Transverse colon (tissue), 4 donors: ENCODE data around the gene FMNL2. TPM values are rescaled to one million over a fixed set of nuclear protein-coding genes. Genes with fewer than 3 reads are reported as not detected.

Experiments
- DNase-seq: peaks from one replicate; pipeline ENCODE4 v3.0.0-alpha.2; 2019
- H3K27ac ChIP-seq, 4 donors: fragments of 200-600 bp; sonication (generic); 2 replicates each; pipeline ENCODE4 v1.5.1; 2016 to 2018; ENCODE audit warnings: inconsistent platforms in 4 of 4
- H3K27me3 ChIP-seq: fragments of 200-600 bp; sonication (generic); 2 replicates; pipeline ENCODE4 v1.5.1; 2017; ENCODE audit warnings: inconsistent platforms
- H3K36me3 ChIP-seq, 4 donors: fragments of 200-600 bp; sonication (generic); 2 replicates each; pipeline ENCODE4 v1.5.1; 2017 to 2019; ENCODE audit warnings: inconsistent platforms in 4 of 4
- H3K4me1 ChIP-seq, 4 donors: fragments of 200-600 bp; sonication (generic); 2 replicates each; pipeline ENCODE4 v1.5.1; 2017 to 2020; ENCODE audit warnings: inconsistent platforms in 4 of 4
- H3K4me3 ChIP-seq, 4 donors: fragments of 200-600 bp; sonication (generic); 1 replicate in 1 of 4; 2 replicates in 3 of 4; pipeline versions ENCODE4 v1.5.1 to v1.6.1; 2017 to 2019; ENCODE audit warnings: inconsistent platforms in 4 of 4
- H3K9me3 ChIP-seq, 2 donors: fragments of 200-600 bp; sonication (generic); 2 replicates each; pipeline ENCODE4 v1.5.1; 2017 to 2019; ENCODE audit warnings: inconsistent platforms in 2 of 2
- CTCF ChIP-seq, 5 experiments: fragments of 200-600 bp in 3 of 5; fragments of 450-650 bp in 2 of 5; sonication (generic) in 3 of 5; IDR thresholded peaks; 1 replicate in 2 of 5; 2 replicates in 3 of 5; pipeline ENCODE4 v1.5.1; 2016 to 2017; ENCODE audit warnings: antibody characterized with exemption in 5 of 5, inconsistent platforms in 3 of 5, mild to moderate bottlenecking in 2 of 5, moderate library complexity in 1 of 5
- EP300 ChIP-seq: sonication (generic); formaldehyde crosslinking; IDR thresholded peaks from one replicate; pipeline ENCODE4 v1.6.1; 2017; ENCODE audit warnings: antibody characterized with exemption, low read depth
- POLR2A ChIP-seq: fragments of 450-650 bp; IDR thresholded peaks from one replicate; pipeline ENCODE4 v1.6.1; 2016; ENCODE audit warnings: antibody characterized with exemption, mild to moderate bottlenecking, moderate library complexity
- POLR2AphosphoS5 ChIP-seq, 3 donors: sonication (generic); formaldehyde crosslinking; IDR thresholded peaks; one replicate each; pipeline ENCODE4 v1.6.1; 2016; ENCODE audit warnings: antibody characterized with exemption in 3 of 3
- WGBS, 2 donors: methylation state at CpG; one replicate each; pipeline ENCODE4 v1.1.5; 2018; ENCODE audit warnings: low coverage in 1 of 2; 5-methylcytosine and 5-hydroxymethylcytosine counted together
- in situ Hi-C, 4 donors: fragments of 200-750 bp; cut with MboI; loops; one replicate each; pipeline versions ENCODE4 v1.15.0 to v1.15.1; 2017; ENCODE audit warnings: low sequenced_read_pairs in 3 of 4, low pct_ligation_motif_present in 1 of 4, low pct_unique_long_range_greater_than_20kb in 1 of 4
- intact Hi-C: fragments of 100-400 bp; cut with DNase I; formaldehyde crosslinking; loops from one replicate; pipeline ENCODE4 v1.15.1; 2023; ENCODE audit warnings: low total_unique reads
- total RNA-seq, 4 donors: library from RNA; depleted of rRNA; stranded (reverse); fragments of >200 nt; gene quantifications; one replicate each; pipeline ENCODE4 v1.1.0, GENCODE V29; 2016

FMNL2 gene
- total RNA-seq, 4 donors from 2014 or later = 9.2 to 31.4 (median 23.9) TPM

GRCh38 chr2:152445791-152446201 is 110.8 kb downstream of the FMNL2 start:
- in situ Hi-C loops (no loop called here), intact Hi-C loops (no loop called here)

GRCh38 chr2:152446213-152446612 is 111.2 kb downstream of the FMNL2 start:
- Histone ChIP-seq H3K27me3 (no peaks in the 10 kb centered on the region), H3K4me3 (no peak overlapping the region), H3K27ac (peak overlapping the region; percentile 6 to 34 (median 24)), H3K36me3 (no peaks in the 10 kb centered on the region), H3K4me1 (peaks cover 0 to 24% (median 6%) of the 10 kb centered on the region in 4 donors), H3K9me3 (no peaks in the 10 kb centered on the region)
- in situ Hi-C loops (no loop called here), intact Hi-C loops (no loop called here)
- WGBS, 2 donors = 55 to 56% methylated on average over 1 of the region's 1 CpG
- DNase-seq = no peak
- TF ChIP-seq POLR2AphosphoS5 (IDR thresholded peaks at IDR 0.05) (no peak), EP300 (no peak), POLR2A (no peak), CTCF (IDR thresholded peaks at IDR 0.05) (no peak)

More at GRCh38 chr2:152445791-152446201, 110.8 kb downstream of the FMNL2 start:
- H3K4me3 ChIP-seq = no peak overlapping the region
- no peaks in the 10 kb centered on the region for H3K36me3 ChIP-seq
- no peak for DNase-seq
- H3K9me3 ChIP-seq = no peaks in the 10 kb centered on the region
- no peaks in the 10 kb centered on the region for H3K27me3 ChIP-seq
- peaks cover 0 to 24% (median 6%) of the 10 kb centered on the region in 4 donors for H3K4me1 ChIP-seq
- peak overlapping the region; percentile 6 to 34 (median 24) for H3K27ac ChIP-seq
- WGBS, 2 donors = 41 to 56% methylated on average over 2 to 3 of the region's 3 CpGs
- no peak for TF ChIP-seq CTCF (IDR thresholded peaks at IDR 0.05)
- no peak for TF ChIP-seq EP300
- no peak for TF ChIP-seq POLR2AphosphoS5 (IDR thresholded peaks at IDR 0.05)
- no peak for TF ChIP-seq POLR2A

GRCh38 chr2:152447897-152448296 is 112.9 kb downstream of the FMNL2 start:
- Histone ChIP-seq H3K4me1 (peaks cover 0 to 24% (median 6%) of the 10 kb centered on the region in 4 donors), H3K27ac (no peak overlapping the region), H3K4me3 (no peak overlapping the region), H3K36me3 (no peaks in the 10 kb centered on the region), H3K27me3 (no peaks in the 10 kb centered on the region), H3K9me3 (no peaks in the 10 kb centered on the region)
- WGBS, 2 donors = 90 to 92% methylated on average over 1 of the region's 1 CpG
- TF ChIP-seq POLR2AphosphoS5 (IDR thresholded peaks at IDR 0.05) (no peak), EP300 (no peak), CTCF (IDR thresholded peaks at IDR 0.05) (no peak), POLR2A (no peak)
- intact Hi-C loops = no loop called here
- in situ Hi-C loops = no loop called here
- DNase-seq = no peak

- TF ChIP-seq EP300 (no peak), POLR2A (no peak), POLR2AphosphoS5 (IDR thresholded peaks at IDR 0.05) (no peak), CTCF (IDR thresholded peaks at IDR 0.05) (no peak)
- peaks cover 0 to 18% (median 6%) of the 10 kb centered on the region in 4 donors for H3K4me1 ChIP-seq
- intact Hi-C loops (no loop called here), in situ Hi-C loops (no loop called here)
- no peak overlapping the region for H3K27ac ChIP-seq
- H3K4me3 ChIP-seq = no peak overlapping the region
- DNase-seq = no peak
- no peaks in the 10 kb centered on the region for H3K36me3 ChIP-seq
- H3K27me3 ChIP-seq = no peaks in the 10 kb centered on the region
- 92 to 100% methylated on average over 4 to 5 of the region's 5 CpGs for WGBS, 2 donors
- H3K9me3 ChIP-seq = no peaks in the 10 kb centered on the region
Observed at GRCh38 chr2:152448606-152449005, 113.6 kb downstream of the FMNL2 start.
